IPS DF 19.7 (cell line): ENCODE results near the gene ZSCAN12.
"Not testable (repeated sequence)": the region's sequence is repeated elsewhere in the genome, so short reads cannot be mapped to it uniquely, and the experiment has no call there.

Source experiments
- DNase-seq: peaks from one replicate; pipeline ENCODE4 v3.0.0-alpha.2; 2013; ENCODE audit warnings: low read depth, low spot score

The ZSCAN12 gene

DNA sequence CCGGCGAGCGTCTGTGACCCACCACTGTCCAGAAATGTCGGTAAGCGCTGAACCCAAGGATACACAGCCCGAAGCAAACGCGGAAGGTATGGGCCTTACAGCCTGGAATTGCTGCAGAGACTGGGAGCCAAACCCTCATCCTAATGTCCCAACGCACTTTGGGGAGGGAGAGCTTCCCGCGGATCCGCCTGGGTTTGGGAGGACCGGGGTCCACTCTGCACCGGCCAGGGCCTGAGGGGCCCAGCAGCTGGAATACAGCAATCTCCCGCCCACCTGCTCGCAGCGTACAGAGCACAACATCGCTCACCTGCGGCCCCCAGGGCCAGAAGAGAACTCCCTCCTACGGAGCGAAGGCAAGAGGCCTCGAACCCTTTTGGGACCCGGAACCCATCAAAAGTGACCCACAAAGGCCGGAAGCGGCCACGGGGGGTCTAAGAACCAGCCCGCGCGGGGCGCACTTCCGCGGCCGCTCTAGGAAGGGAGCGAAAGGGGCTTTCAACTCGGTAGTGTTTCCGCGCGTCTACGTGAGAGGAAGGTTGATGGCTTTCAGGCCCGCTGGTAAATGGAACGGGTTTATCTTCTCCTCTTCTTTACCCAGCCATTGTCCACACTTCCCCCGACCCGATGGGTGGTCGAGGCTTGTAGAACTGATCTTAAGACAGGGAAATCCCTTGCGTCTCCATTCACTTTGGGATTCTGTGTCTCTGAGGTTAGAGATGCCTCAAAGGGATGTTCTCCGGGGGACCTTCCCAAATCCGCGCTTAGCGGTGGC is at the start of gene ZSCAN12:
Gene ZSCAN12, minus strand, starts transcription at position 398 of the 772 bp plus-strand sequence. CDS start 1,342 bp downstream, outside the sequence.
- DNase-seq: peak; percentile 72

DNA sequence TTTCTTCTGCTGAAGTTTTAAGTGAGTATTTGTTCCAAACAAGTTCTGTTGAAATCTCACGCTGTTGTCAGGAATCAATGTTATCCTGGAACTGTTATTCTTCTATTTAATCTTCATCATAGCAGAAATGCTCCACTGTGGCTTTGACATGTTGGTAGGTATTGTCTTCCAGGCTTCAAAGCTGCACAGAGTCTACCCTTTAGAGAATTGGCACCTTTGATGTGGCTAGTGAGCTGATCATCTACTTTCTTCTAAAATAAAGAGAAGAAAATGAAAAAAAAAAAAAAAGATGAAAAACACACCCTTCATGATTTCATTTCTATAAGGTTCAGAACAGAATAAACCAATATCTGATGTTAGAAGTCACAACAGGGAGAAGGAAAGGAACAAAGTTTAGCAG is 49.5 kb upstream of the ZSCAN12 start:
- DNase-seq: no peak

DNA sequence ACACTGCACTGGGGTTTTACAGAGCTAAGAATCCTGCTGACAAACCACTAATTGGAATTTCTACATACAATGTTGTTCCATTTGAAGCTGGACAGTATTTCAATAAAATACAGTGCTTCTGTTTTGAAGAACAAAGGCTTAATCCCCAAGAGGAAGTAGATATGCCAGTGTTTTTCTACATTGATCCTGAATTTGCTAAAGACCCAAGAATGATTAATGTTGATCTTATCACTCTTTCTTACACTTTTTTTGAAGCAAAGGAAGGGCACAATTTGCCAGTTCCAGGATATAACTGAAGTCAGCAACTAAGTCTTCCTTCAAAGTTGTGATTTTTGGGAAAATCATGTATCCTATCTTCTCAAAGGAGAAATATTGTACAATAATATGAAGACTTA is 48.0 kb upstream of the ZSCAN12 start:
- DNase-seq: not testable (repeated sequence)

DNA sequence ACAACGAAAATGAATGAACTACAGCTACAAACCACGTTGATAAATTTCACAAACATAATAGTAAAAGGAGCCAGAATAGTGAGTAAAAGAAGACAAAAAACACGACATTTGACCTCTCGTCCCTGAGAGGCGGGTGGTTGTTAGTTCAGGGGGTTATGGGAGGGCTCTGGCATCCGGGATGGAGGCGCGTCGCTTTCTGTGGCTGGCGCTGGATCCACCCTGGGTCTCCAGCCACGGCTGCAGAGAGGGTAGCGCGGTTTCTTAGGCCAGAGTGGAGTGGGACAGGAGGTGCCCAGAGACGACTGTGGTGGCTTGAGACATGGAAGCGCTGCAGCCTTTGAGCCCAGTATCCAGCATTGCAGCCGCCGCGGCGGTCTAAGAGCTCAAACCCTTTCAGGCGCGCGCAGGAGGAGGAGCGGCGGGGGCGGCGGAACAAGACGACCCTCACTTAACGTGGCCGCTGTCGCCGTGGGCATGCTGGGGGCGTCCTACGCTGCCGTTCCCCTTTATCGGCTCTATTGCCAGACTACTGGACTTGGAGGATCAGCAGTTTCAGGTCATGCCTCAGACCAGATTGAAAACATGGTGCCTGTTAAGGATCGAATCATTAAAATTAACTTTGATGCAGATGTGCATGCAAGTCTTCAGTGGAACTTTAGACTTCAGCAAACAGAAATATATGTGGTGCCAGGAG is 47.4 kb upstream of the ZSCAN12 start:
- DNase-seq: no peak

DNA sequence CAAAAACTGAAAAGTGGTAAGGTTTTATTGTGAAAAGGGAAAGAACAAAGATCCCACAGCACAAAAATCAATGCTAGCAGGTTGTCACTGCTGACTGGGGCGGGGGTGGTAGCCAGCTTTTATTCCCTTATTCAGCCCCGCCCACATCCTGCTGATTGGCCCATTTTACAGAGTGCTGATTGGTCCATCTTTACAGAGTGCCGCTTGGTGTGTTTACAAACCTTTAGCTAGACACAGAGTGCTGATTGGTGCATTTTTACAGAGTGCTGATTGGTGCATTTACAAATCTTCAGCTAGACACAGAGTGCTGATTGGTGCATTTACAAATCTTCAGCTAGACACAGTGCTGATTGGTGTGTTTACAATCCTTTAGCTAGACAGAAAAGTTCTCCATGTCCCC is 45.2 kb upstream of the ZSCAN12 start:
- DNase-seq: not testable (repeated sequence)

DNA sequence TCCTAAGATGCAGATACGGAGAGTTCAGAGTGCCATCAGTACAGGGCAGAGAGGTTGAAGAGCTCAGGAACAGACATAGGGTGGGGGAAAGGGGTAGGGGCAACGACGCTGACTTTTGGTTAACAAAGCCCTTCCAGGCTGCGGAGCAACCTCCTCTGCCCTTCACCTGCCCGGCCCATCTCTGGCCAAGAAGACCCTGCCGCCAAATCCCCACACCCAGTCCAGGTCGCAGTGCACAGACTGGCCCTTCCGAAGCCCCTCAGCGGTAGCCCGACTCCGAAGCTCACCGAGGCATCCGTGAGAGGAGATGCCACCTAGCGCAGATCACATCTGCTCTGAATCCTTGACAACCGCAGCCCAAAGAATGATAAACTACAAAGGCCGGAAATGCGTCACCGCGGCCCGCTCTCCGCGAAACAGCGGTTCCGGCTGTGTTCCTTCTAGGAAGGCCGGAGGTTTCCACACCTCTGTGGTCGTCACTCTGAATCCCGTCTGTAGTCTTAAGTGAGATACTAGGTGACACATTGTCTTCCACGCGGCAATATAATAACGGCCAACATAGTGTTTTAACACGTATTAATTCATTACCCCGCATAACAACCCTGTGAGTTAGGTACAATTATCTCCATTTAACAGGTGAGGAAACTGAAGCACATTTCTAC is 43.7 kb upstream of the ZSCAN12 start, which contains the start of gene ZSCAN23:
Gene ZSCAN23, minus strand, starts transcription at position 380 of the 662 bp plus-strand sequence. CDS start 7,225 bp downstream, outside the sequence.
- DNase-seq: peak; percentile 83

DNA sequence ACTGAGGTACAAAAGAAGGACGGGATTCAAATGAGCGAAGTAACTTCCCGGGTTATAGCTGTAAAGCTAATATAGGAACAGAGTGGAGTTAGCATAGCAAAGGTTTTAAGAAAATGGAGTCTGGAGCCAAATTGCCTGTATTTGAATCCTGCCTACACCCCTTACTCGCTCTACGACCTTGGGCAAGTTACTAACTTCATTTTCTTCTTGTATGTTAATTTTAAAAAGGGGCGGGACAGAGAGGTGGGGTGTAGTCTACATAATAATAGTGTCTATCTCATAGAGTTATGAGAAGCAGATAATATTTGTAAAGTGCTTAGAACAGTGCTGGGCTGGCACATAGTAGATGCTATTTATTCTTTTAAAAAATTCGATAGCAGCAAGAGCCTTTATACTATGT is 43.0 kb upstream of the ZSCAN12 start:
- DNase-seq: no peak

DNA sequence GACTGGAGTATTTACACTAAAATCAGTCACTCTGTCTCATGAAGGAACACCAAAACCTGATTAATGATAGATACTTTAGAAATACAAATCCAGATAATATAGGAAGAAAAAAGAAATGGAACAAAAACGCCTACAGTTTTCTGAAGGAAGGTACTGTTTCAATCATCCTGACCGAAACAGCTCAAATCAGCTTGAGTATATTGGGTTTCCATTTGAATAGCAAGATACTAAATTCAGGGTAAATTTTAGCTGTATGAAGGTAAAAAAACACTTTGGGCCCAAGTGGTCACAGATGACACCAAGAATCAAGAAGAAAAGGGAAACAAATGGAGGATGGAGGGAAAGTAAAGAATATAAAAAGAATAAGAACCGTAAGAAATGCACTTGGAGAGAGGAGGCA is 36.9 kb upstream of the ZSCAN12 start:
- DNase-seq: no peak

DNA sequence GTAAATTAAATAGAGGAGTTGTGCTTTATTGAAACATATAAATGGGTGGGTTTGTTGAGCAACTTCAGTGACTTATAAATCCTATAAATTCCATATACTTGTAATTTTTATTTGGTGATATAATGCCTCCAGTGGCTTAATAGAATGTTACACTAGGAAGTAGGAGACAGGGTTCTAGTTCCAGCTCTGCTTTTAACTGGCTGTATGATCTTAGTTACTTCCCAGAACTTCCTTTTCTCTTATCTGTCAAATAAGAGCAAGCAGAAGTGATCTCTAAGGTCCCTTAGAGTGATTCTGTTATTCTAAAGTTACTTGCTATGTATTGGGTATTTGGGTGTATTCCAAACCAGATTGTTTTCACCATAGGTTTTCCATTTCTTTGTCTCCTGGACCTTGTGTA is 33.6 kb upstream of the ZSCAN12 start:
- DNase-seq: no peak

DNA sequence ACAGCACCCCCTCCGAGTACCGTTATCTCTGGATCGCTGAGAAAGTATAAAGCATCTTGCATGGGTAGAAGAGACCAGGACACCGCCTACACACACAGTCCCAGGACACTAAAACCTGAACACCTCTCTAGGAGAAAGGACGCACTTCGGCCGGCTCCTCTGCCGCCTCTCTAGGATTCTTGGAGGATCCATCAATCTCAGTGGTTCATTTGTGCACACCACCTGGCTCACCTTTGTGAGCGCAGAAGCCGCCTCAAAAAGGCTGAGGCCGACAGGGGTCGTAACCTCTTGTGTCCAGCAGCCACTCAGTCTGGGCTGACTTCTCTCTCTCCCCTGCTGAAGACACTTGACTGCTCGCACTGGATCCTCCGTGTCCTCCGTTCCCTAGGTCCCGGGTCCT is 30.2 kb upstream of the ZSCAN12 start:
- no peak for DNase-seq

DNA sequence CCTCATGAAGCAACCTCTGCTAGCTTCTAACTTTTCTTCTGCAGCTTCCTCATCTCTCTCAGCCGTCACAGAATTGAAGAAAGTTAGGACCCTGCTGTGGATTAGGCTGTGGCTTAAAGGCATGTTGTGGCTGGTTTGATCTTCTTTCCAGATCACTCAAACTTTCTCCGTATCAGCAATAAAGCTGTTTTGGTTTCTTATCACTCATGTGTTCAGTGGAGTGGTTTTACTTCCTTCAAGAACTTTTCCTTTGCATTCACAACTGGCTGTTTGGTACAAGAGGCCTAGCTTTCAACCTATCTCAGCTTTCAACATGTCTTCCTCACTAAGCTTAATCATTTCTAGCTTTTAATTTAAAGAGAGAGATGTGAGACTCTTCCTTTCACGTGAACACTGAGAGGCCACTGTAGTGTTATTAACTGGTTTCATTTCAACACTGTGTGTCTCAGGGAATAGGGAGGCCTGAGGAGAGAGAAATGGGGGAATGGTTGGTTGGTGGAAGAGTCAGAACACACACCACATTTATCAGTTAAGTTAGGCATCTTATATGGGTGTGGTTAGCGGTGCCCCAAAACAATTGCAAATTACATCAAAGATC is 26.5 kb upstream of the ZSCAN12 start:
- no peak for DNase-seq

DNA sequence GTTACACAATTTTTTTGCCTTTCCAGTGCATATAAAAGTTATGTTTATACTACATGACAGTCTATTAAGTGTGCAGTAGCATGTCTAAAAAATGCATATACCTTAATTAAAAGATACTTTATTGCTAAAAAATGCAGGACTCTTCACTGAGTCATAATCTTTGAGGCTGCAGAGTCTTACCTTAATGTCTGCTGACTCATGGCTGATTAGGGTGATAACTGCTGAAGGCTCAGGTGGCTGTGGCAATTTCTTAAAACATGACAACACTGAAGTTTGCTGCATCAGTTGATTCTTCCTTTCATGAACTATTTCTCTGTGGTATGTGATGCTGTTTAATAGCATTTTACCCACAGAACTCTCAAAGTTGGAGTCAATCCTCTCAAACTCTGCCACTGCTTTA is 24.6 kb upstream of the ZSCAN12 start:
- no peak for DNase-seq

DNA sequence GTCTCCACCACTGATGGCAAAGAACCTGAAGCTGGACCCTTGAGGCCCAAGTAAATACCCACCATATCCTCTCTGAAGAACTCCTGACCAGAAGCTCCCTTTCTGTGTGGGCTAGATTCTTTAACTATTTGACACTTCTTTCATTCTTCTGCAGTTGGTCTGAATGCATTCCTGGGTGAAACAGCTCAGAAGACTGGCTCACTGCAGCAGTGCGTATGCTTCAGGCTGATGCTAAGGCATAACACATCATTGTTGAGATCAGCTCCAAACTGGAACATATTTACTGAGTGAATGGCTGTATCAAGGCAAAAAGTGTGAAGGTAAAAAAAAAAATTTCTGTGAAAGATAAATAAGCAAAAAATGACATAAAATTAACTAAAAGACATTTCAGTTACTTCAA is 24.0 kb upstream of the ZSCAN12 start:
- DNase-seq: no peak

DNA sequence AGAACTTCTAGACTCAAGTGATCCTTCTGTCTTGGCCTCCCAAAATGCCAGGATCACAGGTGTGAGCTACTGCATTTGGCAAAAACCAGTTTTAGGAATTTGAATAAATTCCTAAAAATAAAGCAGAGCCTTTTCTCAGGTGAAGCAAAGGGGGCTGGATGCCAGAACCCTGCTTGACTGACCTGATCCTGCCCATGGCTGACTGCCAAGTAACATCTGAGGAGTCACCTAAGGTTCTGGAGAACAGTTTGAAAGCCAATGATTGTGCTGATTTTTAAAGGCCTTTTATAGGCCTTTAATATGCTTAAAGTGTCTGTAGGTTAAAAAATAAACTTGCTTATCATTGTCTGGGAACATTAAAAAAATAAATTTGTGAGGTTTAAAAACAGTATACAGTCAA is 14.1 kb upstream of the ZSCAN12 start:
- DNase-seq: no peak

DNA sequence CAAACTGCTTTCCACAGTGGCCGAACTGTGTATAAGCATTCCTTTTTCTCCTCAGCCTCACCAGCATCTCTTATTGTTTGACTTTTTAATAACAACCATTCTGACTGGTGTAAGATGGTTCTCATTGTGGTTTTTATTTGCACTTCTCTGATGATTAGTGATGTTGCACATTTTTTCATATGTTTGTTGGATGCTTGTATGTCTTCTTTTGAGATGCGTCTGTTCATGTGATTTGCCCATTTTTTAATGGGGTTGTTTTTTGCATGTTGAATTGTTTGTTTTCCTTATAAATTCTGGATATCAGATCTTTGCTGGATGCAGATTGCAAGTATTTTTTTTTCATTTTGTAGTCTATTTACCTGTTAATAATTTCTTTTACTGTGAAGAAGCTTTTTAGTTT is 11.2 kb upstream of the ZSCAN12 start:
- DNase-seq: no peak

DNA sequence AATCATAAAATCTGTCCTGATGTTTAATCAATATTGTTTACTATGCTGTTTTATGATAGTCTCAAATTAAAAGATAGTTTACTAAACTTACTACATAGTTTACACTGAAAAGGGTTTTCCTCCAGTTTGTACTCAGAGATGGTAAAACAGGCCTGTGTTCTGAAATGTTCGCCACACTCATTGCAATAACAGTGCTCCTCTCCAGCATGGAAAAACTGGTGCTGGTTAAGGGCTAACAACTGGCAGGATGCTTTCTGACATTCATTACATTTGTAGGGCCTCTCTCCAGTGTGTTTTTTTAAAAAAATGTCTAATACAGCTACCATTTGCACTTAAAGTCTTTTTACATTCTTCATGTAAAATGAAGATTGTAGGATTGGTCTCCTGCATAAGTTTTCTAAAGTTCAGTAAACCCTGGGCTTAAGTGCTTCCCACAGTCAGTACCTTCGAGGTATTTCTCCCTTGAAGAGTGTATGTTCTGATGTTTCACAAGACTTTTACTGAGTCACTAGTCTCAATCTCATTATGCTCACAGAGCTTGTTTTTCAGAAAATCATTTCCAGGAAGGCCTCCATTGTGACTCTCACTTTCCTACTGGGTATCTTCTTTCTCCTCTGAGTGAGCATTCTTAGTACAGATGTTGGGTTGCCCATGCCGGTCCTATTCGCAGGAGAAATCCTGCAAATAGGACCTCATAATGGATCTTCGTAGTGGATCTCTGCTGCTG is 8.7 kb upstream of the ZSCAN12 start:
- DNase-seq: no peak

DNA sequence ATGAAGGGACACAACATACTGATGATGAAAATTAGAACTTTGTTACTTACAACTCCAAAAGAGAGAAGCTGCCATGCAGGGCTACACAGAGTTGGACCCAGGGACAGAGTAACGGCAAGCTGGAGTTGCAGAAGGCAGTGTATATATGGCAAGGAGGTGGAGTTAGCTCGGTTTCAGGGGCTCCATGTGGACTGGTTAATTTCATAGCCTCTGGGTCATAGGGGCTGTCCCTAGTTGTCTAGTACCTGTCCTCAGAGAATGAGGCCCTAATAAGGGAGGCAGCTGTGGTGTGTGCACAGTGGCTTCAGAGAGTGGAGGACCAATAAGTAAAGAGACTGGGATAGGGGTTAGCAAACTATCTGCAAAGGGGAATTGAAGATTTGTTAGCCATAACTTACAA is 7.9 kb upstream of the ZSCAN12 start:
- DNase-seq: no peak

DNA sequence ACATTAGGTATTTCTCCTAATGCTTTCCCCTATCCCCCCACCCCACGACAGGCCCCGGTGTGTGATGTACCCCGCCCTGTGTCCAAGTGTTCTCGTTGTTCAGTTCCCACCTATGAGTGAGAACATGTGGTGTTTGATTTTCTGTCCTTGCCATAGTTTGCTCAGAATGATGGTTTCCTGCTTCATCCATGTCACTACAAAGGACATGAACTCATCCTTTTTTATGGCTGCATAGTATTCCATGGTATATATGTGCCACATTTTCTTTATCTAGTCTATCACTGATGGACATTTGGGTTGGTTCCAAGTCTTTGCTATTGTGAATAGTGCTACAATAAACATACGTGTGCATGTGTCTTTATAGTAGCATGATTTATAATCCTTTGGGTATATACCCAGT is 4.4 kb upstream of the ZSCAN12 start:
- not testable (repeated sequence) for DNase-seq

DNA sequence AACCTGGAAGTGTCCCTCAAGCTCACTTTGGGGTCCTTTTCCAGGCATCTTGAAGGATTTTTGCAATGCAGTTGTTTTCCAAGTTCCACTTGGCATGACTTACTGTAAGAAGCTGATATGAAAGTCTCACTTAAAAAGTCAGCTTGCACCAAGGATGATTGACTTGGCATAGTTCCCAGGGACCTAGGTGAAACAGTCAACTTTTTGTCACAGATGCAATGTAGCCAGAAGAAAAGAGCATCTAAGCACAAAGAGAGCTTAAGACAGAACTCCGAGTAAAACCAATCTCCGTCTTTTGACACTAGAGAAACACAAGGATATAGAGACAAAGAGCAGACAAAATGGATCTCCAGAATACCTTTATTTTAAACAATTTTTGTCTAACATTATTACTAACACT is 2.6 kb upstream of the ZSCAN12 start:
- no peak for DNase-seq

DNA sequence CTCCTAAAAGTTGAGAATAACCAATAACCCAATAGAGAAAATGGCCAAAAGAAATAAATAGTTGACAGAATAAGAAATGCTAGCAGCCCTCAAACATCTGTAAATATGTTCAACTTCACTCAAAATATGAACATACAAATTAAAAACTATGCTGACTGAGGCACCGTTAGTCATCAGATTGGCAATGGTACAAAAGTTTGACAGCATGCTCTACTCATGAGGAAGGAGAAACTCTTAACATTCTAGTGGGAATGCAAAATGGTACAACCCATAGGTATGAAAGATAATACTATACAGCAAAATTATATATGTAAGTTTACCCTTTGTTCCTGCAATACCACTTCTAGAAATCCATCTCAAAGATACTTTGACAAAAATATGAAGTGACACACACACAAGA is 1.6 kb upstream of the ZSCAN12 start:
- no peak for DNase-seq

DNA sequence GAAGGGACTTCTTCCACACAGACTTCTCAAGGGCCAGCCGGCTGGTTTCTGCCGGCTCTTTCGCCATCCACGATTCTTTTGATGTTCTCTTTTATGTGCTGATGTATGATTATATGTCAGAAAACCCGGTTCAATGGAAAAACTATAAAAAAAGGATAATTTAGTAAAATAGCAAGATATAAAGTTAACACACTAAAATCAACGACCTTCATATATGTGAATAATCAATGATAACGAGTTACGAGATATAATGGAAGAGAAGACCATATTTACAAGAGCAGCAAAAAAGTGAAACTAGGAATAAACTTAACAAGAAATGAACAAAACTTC is 540 bp upstream of the ZSCAN12 start:
- no peak for DNase-seq

DNA sequence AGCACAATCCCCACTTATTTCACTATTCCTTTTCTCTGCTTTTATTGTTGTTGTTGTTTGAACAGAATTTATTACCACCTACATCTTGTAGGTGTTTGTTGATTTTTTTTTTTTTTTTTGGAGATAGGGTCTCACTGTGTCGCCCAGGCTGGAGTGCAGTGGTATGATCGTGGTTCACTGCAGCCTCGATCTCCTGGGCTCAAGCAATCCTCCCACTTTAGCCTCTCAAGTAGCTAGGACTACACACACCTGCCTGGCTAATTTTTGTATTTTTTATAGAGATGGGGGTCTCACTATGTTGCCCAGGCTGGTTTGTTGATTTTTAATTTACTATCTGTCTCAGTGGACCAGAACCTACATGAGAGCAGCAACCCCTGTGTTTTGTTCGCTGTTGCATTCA is 3.6 kb downstream of the ZSCAN12 start:
- no peak for DNase-seq
